ENCODE measurements around the gene ANKLE2. TPM values are rescaled to one million over a fixed set of nuclear protein-coding genes. Genes with fewer than 3 reads are reported as not detected.
"Not testable (repeated sequence)": the region's sequence is repeated elsewhere in the genome, so short reads cannot be mapped to it uniquely, and the experiment has no call there.

ANKLE2 gene
- 26.1 TPM for total RNA-seq
- long read RNA-seq, full-length matches to known transcripts = 32 of 56 reads
- long read RNA-seq, partial matches to known transcripts = 13 of 56 reads
- long read RNA-seq, other reads (novel, unspliced or antisense) = 11 of 56 reads

DNA sequence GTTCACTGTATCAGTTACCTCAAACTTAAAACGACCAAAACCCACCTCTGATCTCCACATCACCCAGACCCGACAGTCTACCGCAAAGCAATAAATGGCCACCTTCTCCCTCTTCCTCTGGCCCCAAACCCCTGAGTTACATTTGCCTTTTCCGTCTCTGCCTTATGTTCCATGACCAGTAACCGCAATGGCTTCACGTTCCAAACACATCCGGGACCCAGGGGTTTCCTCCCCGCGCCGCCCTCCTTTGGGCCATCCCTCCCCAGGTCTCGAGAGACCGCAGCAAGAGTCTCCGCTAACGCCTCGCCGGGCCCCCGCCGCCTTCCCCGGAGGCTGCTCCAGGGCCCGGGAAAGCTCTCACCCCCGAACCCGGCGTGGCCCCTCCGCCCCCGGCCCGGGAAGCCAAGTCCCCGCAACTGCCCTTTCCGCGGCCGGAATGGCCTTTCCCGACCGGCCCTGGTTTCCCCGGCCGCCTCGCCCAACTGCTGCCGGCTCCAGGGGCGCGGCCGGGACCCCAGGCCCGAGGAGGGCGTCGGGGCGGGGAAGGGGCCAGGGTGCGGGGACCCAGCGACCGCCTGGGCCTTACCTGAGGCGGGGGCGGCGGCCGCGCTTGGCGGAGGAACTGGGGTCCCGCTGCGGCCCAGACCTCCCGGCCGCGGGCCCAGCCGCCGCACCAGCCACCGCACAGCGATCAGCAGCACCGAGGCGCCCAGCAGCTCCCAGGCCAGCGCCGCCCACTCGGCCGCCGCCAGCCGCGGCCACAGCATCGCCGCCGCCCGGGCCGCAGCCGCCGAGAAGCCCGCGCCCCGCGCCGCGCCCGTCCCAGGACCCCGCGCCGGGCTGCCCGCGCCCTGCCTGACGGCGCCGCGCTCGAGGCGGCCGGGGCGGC lies at the start of gene ANKLE2:
Gene ANKLE2, minus strand, starts transcription at position 801 of the 889 bp plus-strand sequence. Its CDS starts 34 bp downstream, at position 767.
- intact Hi-C loops (cut with micrococcal nuclease) = no loop called here
- DNase-seq = peak; percentile 78
- ATAC-seq = peak; percentile 32

DNA sequence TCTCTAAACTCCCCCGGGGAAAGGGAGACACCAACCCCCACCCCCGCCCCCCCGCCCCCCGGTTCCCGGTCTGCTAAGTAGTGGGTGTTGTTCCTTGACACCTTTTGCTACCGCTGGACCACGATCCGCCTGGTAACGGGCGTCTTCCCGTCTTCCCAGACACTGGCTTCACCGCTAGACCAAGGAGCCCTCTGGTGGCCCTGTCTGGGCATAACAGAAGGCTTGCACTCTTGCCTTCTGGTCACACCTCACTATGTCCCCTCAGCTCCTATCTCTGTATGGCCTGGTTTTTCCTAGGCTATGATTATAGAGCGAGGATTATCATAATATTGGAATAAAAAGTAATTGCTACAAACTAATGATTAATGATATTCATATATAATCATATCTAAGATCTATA lies 47.8 kb upstream of the ANKLE2 start:
- intact Hi-C loops (cut with micrococcal nuclease); ATAC-seq: not testable (repeated sequence)
- DNase-seq = peak; percentile 56

DNA sequence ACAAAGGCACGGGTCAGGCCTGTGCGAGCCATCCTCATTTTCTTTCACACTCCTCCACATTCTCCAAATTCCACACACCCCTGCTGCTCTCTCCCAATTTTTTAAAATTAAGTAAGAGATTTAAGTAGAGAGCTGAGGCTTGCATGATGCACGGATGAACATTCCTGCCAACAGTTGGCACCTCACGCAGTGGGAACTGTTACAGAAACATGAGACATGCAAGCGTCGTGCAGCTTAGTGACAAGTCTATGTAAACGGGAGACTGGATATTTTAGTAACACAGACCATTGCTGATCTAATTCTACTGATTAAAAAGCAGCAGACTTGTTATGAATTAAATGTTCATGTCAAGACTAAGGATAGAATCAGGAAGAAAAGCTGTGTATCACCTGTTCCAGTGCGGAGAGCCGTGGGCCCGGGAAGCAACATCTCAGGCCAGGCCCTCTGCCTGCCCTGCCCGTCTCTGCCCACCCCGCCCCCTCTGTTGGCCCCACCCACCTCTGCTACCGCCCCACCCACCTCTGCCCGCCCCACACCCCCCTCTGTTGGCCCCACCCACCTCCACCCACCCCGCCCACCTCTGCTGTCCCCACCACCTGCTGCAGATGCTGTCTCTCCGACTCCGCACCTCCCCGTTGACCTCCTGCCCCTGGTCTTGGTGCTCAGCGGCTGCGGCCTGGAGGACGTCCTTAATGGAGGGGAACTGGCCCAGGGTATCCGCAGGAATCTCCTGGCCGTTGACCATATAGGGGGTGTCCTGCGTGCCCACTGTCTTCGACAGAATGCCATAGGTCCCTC lies 45.9 kb upstream of the ANKLE2 start:
- intact Hi-C loops (cut with micrococcal nuclease) = no loop called here
- DNase-seq = no peak
- ATAC-seq = no peak

DNA sequence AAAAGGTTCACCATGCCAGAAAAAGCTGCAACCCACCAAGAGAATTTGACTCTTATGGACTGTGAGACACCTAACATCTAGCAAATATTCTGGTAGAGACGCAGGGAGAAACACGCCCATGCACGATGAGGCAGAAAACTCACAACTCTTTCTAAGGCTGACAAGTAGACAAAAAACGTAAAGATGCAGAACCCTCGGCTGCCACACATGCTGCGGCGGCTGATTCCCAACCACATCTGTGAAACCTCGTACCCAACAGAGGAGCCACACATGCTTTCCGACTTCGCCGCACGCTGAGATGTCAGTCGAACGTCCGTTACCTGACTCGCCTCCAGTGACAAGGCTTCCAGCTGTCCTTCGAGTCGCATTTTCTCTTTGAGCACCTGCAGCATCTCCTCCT lies 45.2 kb upstream of the ANKLE2 start:
- intact Hi-C loops (cut with micrococcal nuclease) = no loop called here
- no peak for ATAC-seq
- DNase-seq = no peak

GRCh38 chr12:132804426-132804861 lies 42.8 kb upstream of the ANKLE2 start:
- intact Hi-C loops (cut with micrococcal nuclease) = no loop called here
- ATAC-seq = peak; percentile 47
- DNase-seq = no peak

GRCh38 chr12:132803888-132804287 lies 42.3 kb upstream of the ANKLE2 start:
- intact Hi-C loops (cut with micrococcal nuclease) = no loop called here
- peak; percentile 80 for ATAC-seq
- peak; percentile 69 for DNase-seq

DNA sequence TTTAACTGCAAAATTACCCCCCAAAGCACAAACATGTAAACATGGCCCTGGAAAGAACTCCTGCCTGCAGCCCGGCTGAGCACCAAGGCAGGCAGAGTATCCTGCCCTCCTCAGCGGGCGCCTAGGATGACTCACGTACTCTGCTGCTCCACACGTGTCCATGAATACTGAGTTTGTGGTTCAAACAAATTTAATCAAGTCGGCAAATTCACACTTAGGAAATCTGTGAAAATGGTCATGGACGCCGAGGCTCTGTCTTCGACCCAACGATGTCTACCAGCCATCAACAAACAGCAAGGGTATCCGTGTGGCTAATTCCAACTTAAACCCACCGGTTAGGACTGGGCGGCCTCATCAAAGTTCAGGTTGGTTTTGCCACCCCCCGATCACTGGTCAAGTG lies 41.5 kb upstream of the ANKLE2 start:
- DNase-seq (no peak), ATAC-seq (no peak)
- intact Hi-C loops (cut with micrococcal nuclease) = no loop called here

GRCh38 chr12:132801741-132802140 lies 40.1 kb upstream of the ANKLE2 start:
- intact Hi-C loops (cut with micrococcal nuclease) = no loop called here
- ATAC-seq (no peak), DNase-seq (no peak)

DNA sequence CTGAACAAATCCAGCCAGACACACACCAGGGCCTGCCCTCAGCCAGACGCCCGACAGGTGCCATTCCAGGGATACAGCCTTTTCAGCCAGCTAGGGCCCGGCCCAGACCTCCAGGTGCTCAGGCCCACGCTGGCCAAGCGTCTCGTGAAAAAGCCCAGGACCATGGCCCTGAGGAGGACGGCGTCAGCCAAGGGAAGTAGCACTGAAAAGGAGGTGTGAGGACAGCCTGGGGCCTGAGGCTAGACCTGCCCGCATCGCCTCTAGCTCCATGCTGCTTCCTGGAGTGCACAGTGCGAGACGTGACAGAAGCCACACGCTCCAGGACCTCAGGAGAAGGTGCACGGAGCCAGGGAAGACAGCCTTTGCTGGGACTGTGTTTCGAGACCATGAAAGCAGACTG lies 37.2 kb upstream of the ANKLE2 start:
- DNase-seq (peak; percentile 15), ATAC-seq (no peak)
- intact Hi-C loops (cut with micrococcal nuclease) = no loop called here

GRCh38 chr12:132797820-132798570 lies 36.4 kb upstream of the ANKLE2 start:
- intact Hi-C loops (cut with micrococcal nuclease) = no loop called here
- DNase-seq (peak; percentile 15), ATAC-seq (no peak)

DNA sequence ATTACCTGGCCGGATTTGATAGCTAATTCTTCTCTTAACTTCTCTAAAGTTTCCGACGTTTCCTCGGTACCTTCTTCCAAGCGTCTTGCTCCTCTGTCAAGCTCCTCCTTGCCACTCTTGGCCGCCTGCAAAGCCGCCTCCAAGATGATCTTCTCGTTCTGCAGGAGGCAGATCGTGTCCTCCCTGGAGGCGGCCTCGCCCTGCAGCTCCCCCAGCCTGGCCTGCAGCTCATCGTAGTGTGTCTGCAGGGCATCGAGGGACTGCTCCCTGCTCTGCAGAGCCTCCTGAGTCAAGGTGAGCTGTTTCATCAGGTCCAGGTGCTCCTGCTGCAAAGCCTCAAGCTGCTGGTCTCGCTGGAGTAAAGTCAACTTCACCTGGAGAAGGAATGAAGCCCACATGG lies 34.2 kb upstream of the ANKLE2 start:
- ATAC-seq (no peak), DNase-seq (no peak)
- intact Hi-C loops (cut with micrococcal nuclease) = no loop called here

DNA sequence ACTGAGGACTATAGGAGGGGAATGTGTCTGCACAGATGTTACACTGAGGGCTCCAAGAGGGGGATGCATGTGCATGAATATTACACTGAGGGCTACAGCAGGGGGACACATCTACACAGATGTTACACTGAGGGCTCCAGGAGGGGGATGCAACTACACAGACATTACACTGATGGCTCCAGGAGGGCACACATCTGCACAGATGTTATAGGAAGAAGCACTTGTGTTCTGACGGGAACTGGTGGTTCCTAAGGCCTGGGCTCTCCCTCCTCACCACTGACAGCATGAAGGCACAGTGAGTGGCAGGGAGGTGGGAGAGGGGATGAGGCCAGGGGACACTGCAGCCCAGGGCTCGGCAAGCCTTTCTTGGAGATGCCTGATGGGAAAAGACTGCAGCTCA lies 30.3 kb upstream of the ANKLE2 start:
- ATAC-seq; intact Hi-C loops (cut with micrococcal nuclease); DNase-seq: not testable (repeated sequence)

DNA sequence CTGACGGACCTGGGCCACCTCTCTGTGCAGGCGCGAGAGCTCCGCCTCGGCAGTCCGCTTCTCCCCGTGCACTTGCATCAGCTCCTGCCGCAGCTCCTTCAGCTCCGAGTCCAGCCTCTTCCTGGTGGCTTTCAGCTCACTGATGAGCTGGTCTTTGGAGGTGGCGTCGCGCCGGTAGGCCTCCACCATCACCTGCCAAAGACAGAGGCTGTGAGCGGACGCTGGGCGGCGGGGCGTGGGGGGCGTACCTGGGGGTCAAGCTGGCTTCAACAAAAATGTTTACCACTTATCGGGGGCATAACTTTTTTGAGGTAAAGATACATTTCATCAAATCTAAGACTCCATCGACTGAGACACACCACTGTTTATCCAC lies 27.5 kb upstream of the ANKLE2 start:
- intact Hi-C loops (cut with micrococcal nuclease) = no loop called here
- ATAC-seq = no peak

GRCh38 chr12:132788375-132789098 lies 26.9 kb upstream of the ANKLE2 start:
- intact Hi-C loops (cut with micrococcal nuclease) = no loop called here
- no peak for DNase-seq
- no peak for ATAC-seq

More for the DNA sequence above, 27.5 kb upstream of the ANKLE2 start:
- no peak for DNase-seq

DNA sequence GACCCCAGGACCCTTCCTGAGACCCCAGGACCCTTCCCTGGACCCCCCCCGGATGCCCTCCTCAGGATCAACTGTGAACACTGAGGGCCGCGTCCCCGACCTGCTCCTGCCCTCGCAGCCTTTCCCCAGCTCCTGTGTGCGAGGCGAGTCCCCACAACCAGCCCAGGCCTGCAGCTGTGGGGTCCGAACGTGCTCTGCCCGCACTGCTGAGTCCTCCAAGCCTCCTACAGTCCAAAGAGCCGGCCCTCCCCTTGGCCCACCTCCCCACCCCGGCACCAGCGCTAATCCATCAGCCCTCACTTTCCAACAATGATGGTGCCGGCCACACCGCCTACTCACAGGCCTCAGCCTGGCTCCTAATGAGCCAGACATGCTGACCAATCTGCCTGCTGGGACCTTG lies 26.2 kb upstream of the ANKLE2 start:
- intact Hi-C loops (cut with micrococcal nuclease) = no loop called here
- DNase-seq = no peak

DNA sequence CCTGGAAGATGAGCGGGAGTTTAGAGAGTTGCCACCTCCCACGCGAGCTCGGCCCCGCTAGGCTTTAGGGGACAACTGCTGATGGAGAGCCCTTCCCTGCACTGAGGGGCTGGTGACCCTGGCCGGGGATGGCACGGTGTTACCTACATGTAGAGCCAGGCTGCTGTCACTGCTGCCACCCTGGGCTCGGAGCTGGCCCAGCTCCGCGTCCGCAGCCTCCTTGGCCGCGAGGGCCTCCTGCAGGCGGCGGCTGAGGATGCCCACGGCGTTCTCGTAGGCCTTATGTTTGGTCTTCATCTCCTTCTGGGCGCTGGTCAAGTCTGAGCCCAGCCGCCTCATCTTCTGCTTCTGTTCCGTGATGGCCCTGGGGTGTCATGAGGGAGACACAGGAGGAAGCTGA lies 24.6 kb upstream of the ANKLE2 start:
- DNase-seq (no peak), ATAC-seq (no peak)
- intact Hi-C loops (cut with micrococcal nuclease) = no loop called here

More for the DNA sequence above, 26.2 kb upstream of the ANKLE2 start:
- ATAC-seq = no peak

DNA sequence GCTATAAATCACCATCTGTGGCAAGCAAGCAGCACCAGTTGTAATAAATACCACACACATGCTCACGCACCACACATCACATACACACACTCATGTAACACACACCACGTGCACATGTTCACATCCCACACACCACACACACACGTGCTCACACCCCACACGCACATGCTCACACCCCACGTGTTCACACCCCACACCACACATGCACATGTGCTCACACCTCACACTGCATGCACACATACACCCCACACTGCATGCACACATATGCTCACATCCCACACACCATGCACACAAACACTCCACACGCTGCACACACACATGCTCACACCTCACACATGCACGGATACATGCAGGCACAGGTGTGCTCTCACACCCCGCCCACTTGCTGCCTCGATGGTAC lies 22.9 kb upstream of the ANKLE2 start:
- ATAC-seq = no peak
- intact Hi-C loops (cut with micrococcal nuclease) = no loop called here
- DNase-seq = no peak

- no peak for DNase-seq
- intact Hi-C loops (cut with micrococcal nuclease) = no loop called here
- ATAC-seq = peak; percentile 33
These were observed 22.4 kb upstream of the ANKLE2 start for GRCh38 chr12:132783917-132784531.

All from left ventricle myocardium superior (tissue), 1 donor.